Chondrocyte (in vitro differentiated cells): ENCODE results near the gene AKAP13. TPM values are rescaled to one million over a fixed set of nuclear protein-coding genes. Genes with fewer than 3 reads are reported as not detected.
A peak's percentile ranks its signal among the peaks of the same experiment; 100 is the strongest.
"Not testable (repeated sequence)": the region's sequence is repeated elsewhere in the genome, so short reads cannot be mapped to it uniquely, and the experiment has no call there.

Experiments
- DNase-seq: peaks from one replicate; pipeline ENCODE4 v3.0.0; 2021; ENCODE audit warnings: mixed read lengths, low spot score
- H3K27ac Mint-ChIP-seq: one replicate; pipeline ENCODE4 v1.8.0; 2021; ENCODE audit warnings: mild to moderate bottlenecking, moderate library complexity, mixed read lengths; ENCODE audit not compliant: unreplicated experiment
- H3K27me3 Mint-ChIP-seq: 2 replicates; pipeline ENCODE4 v1.8.0; 2021; ENCODE audit warnings: low read depth, mixed read lengths
- H3K36me3 Mint-ChIP-seq: 2 replicates; pipeline ENCODE4 v1.8.0; 2021; ENCODE audit warnings: low read depth, mixed read lengths
- H3K4me1 Mint-ChIP-seq: 2 replicates; pipeline ENCODE4 v1.8.0; 2021; ENCODE audit warnings: low read depth, mild to moderate bottlenecking, mixed read lengths
- H3K4me3 Mint-ChIP-seq: one replicate; pipeline ENCODE4 v1.8.0; 2021; ENCODE audit warnings: mild to moderate bottlenecking, moderate library complexity, mixed read lengths; ENCODE audit not compliant: unreplicated experiment
- H3K9me3 Mint-ChIP-seq: 2 replicates; pipeline ENCODE4 v1.8.0; 2021; ENCODE audit warnings: low read depth, mixed read lengths
- total RNA-seq: library from RNA; stranded (reverse); gene quantifications from 3 replicates; pipeline ENCODE4 v1.2.1, GENCODE V29; 2021
- TF ChIP-seq, protein P1 (sequence below): fragments of 200-600 bp; sonication (generic); IDR thresholded peaks from 2 replicates; pipeline ENCODE4 v1.5.0; 2021; ENCODE audit warnings: antibody characterized with exemption, mild to moderate bottlenecking, moderate library complexity

The AKAP13 gene
- total RNA-seq, 1 donor from 2014 or later = 80.6 TPM

DNA sequence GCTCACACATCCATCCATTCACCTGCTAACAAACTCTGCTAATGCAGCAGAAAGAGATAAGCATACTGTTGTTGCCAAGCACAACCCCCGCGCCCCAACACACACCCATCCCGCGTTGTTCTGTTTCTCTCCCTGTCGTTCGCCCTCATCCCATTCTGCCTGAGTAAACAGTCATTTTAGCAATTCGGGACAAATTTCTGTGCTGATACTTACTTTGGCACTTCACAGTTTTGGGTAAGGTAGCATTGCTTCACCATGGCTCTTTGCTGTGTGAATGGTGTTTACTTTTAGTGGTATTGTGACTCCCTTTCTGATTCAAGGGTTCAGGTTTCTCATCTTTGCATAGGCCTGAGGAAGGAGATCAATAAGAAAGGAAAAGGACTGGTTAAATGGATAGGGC lies 149.7 kb downstream of the AKAP13 start:
- Mint-ChIP-seq H3K27me3 (no peaks in the 10 kb centered on the region), H3K4me1 (peaks cover 35% of the 10 kb centered on the region), H3K36me3 (peaks cover 10% of the 10 kb centered on the region), H3K4me3 (no peak overlapping the region), H3K9me3 (no peaks in the 10 kb centered on the region), H3K27ac (no peak overlapping the region)
- TF ChIP-seq, protein P1, sequence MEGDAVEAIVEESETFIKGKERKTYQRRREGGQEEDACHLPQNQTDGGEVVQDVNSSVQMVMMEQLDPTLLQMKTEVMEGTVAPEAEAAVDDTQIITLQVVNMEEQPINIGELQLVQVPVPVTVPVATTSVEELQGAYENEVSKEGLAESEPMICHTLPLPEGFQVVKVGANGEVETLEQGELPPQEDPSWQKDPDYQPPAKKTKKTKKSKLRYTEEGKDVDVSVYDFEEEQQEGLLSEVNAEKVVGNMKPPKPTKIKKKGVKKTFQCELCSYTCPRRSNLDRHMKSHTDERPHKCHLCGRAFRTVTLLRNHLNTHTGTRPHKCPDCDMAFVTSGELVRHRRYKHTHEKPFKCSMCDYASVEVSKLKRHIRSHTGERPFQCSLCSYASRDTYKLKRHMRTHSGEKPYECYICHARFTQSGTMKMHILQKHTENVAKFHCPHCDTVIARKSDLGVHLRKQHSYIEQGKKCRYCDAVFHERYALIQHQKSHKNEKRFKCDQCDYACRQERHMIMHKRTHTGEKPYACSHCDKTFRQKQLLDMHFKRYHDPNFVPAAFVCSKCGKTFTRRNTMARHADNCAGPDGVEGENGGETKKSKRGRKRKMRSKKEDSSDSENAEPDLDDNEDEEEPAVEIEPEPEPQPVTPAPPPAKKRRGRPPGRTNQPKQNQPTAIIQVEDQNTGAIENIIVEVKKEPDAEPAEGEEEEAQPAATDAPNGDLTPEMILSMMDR = no peak
- DNase-seq = no peak

DNA sequence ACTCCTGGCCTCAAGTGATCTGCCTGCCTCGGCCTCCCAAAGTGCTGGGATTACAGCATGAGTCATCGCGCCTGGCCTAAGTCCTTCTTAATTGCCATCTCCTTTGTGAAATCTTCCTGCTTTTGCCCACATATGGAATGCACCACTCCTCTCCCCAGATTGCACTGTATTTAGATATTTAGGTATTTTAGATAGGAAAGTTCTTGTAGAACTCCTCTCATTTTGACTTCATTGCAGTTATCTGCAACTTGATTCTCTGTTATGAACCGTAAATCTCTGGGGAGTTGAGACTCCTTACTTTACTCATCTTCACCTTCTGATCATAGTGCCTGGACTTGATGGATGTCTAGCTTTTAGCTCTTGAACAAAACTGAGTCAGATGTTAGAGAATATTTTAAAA lies 150.7 kb downstream of the AKAP13 start:
- no peak overlapping the region for H3K4me3 Mint-ChIP-seq
- no peak for DNase-seq
- no peak overlapping the region for H3K27ac Mint-ChIP-seq
- TF ChIP-seq, protein P1 = no peak
- H3K4me1 Mint-ChIP-seq = peaks cover 28% of the 10 kb centered on the region
- H3K36me3 Mint-ChIP-seq = peaks cover 12% of the 10 kb centered on the region
- no peaks in the 10 kb centered on the region for H3K9me3 Mint-ChIP-seq
- H3K27me3 Mint-ChIP-seq = no peaks in the 10 kb centered on the region

DNA sequence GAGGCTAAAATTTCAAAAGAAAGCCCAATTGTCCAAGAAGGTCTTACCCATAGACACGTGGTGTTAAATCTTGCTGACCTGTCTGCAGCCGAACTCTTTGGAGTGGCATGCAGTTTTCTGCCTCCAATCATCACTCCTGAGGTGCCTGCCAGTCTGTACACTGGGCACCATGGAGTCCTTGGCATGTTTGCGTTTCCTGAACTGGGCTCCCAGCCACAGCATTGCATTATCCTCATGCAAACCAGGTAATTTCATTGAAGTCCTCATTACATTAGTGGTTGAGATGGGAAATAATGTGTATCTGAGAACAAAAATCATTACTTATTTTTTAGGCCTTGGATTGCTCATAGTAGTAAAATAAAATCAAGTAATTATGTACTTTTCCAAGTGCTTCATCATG lies 152.3 kb downstream of the AKAP13 start:
- Mint-ChIP-seq H3K36me3 (peaks cover 12% of the 10 kb centered on the region), H3K4me3 (no peak overlapping the region), H3K9me3 (no peaks in the 10 kb centered on the region), H3K27me3 (no peaks in the 10 kb centered on the region), H3K4me1 (peaks cover 16% of the 10 kb centered on the region), H3K27ac (no peak overlapping the region)
- TF ChIP-seq, protein P1 = no peak
- DNase-seq = no peak

GRCh38 chr15:85534031-85534430 lies 153.6 kb downstream of the AKAP13 start:
- Mint-ChIP-seq H3K4me3 (no peak overlapping the region), H3K27me3 (no peaks in the 10 kb centered on the region), H3K9me3 (no peaks in the 10 kb centered on the region), H3K27ac (no peak overlapping the region), H3K4me1 (peaks cover 10% of the 10 kb centered on the region), H3K36me3 (peaks cover 13% of the 10 kb centered on the region)
- no peak for DNase-seq
- TF ChIP-seq, protein P1 = no peak

DNA sequence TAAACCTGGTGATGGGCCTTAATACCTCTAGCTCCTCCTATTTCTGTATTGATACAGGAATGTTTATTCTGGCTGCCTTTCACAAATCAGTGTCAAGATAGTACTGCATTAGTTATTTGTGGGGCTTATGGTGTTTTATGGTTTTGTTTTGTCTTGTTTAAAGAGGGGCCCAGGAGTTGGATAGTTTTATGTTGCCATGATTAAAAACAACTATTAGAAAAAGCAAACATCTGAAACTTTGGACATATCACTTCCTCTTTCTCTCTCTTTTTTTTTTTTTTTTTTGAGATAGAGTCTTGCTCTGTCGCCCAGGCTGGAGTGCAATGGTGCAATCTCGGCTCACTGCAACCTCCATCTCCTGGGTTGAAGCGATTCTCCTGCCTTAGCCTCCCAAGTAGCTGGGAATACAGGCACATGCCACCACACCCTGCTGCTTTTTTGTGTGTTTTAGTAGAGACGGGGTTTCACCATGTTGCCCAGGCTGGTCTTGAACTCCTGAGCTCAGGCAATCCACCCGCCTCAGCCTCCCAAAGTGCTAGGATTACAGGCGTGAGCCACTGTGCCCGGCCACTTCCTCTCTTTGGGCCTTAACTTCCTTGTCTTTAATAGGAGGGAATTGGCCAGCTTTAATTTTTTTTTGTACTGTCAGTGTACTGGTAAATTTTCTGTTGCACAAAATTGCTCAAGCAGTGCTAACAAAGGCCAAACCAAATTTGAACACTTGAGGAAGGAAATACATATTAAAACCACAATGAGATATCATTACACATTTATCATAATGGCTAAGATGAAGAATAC lies 155.3 kb downstream of the AKAP13 start:
- not testable (repeated sequence) for H3K27me3 Mint-ChIP-seq, DNase-seq, H3K4me3 Mint-ChIP-seq, H3K4me1 Mint-ChIP-seq, H3K9me3 Mint-ChIP-seq
- Mint-ChIP-seq H3K27ac (peak overlapping the region; percentile 77), H3K36me3 (peaks cover 13% of the 10 kb centered on the region)

DNA sequence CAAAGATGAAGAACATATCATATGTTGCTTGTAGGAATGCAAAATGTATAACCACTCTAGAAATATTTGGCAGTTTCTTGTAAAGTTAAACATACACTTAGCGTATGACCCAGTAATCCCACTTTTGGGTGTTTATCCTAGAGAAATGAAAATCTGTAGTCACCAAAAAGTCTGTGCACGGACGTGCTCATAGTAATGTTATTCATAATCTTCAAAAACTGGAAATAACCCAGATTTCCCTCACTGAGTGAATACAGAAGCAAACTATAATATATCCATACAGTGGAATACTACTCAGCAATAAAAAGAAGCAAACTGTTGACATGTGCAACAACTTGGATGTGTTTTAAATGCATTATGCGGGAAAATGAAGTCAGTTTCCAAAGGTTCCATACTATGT lies 155.9 kb downstream of the AKAP13 start:
- Mint-ChIP-seq H3K4me1 (peaks cover 4% of the 10 kb centered on the region), H3K27ac (no peak overlapping the region), H3K36me3 (peaks cover 11% of the 10 kb centered on the region), H3K9me3 (no peaks in the 10 kb centered on the region), H3K4me3 (no peak overlapping the region), H3K27me3 (no peaks in the 10 kb centered on the region)
- DNase-seq = no peak
- TF ChIP-seq, protein P1 = no peak
